Measurements from ENCODE around the gene RPS6KA5. TPM values are rescaled to one million over a fixed set of nuclear protein-coding genes. Genes with fewer than 3 reads are reported as not detected.
"Not testable (repeated sequence)": the region's sequence is repeated elsewhere in the genome, so short reads cannot be mapped to it uniquely, and the experiment has no call there.

RPS6KA5 gene
- total RNA-seq, 1 donor from 2014 or later, result 0.65 TPM

- Mint-ChIP-seq H3K27ac (ENCODE audit: unreplicated experiment) (no peak overlapping the region), H3K9me3 (ENCODE audit: low read depth) (no peaks in the 10 kb centered on the region), H3K27me3 (ENCODE audit: low read depth) (no peaks in the 10 kb centered on the region), H3K4me3 (ENCODE audit: unreplicated experiment) (no peak overlapping the region), H3K36me3 (ENCODE audit: low read depth) (no peaks in the 10 kb centered on the region), H3K4me1 (ENCODE audit: low read depth) (no peaks in the 10 kb centered on the region)
- no peak for DNase-seq (ENCODE audit: low spot score)
- TF ChIP-seq CTCF (IDR thresholded peaks at IDR 0.05), result no peak
Measured at GRCh38 chr14:90981636-90982035, 78.8 kb downstream of the RPS6KA5 start.

GRCh38 chr14:90980636-90981035 is 79.8 kb downstream of the RPS6KA5 start:
- not testable (repeated sequence) for H3K4me3 Mint-ChIP-seq (ENCODE audit: unreplicated experiment); DNase-seq (ENCODE audit: low spot score); H3K9me3 Mint-ChIP-seq (ENCODE audit: low read depth); H3K4me1 Mint-ChIP-seq (ENCODE audit: low read depth); H3K36me3 Mint-ChIP-seq (ENCODE audit: low read depth); H3K27me3 Mint-ChIP-seq (ENCODE audit: low read depth); H3K27ac Mint-ChIP-seq (ENCODE audit: unreplicated experiment)

- Mint-ChIP-seq H3K36me3 (ENCODE audit: low read depth) (no peaks in the 10 kb centered on the region), H3K27me3 (ENCODE audit: low read depth) (no peaks in the 10 kb centered on the region), H3K9me3 (ENCODE audit: low read depth) (no peaks in the 10 kb centered on the region), H3K4me1 (ENCODE audit: low read depth) (no peaks in the 10 kb centered on the region), H3K27ac (ENCODE audit: unreplicated experiment) (no peak overlapping the region), H3K4me3 (ENCODE audit: unreplicated experiment) (no peak overlapping the region)
- no peak for TF ChIP-seq CTCF (IDR thresholded peaks at IDR 0.05)
- no peak for DNase-seq (ENCODE audit: low spot score)
Measured at GRCh38 chr14:90979515-90979914, 80.9 kb downstream of the RPS6KA5 start.

DNA sequence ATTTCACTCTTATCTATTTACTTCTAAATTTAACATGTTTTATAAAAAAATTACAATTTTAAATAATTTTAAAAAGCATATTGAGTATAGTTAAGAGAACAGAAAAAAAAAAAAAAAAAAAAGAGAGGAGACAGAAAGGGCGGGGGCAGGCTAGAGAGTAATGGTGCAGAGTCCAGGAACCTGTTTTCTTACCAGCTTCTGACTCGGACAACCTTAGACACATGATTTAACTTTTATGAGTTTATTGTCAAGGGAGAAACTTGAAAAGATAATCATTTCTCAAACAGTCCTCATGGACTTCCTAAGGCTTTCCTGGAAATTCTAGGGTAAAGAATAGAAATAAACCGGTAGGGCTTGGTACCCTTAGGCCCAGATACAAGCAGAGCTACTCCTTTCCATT is 84.3 kb downstream of the RPS6KA5 start:
- H3K27me3 Mint-ChIP-seq (ENCODE audit: low read depth), result no peaks in the 10 kb centered on the region
- H3K36me3 Mint-ChIP-seq (ENCODE audit: low read depth), result no peaks in the 10 kb centered on the region
- H3K4me3 Mint-ChIP-seq (ENCODE audit: unreplicated experiment), result no peak overlapping the region
- no peak for DNase-seq (ENCODE audit: low spot score)
- TF ChIP-seq CTCF (IDR thresholded peaks at IDR 0.05), result no peak
- H3K4me1 Mint-ChIP-seq (ENCODE audit: low read depth), result no peaks in the 10 kb centered on the region
- H3K9me3 Mint-ChIP-seq (ENCODE audit: low read depth), result no peaks in the 10 kb centered on the region
- no peak overlapping the region for H3K27ac Mint-ChIP-seq (ENCODE audit: unreplicated experiment)

DNA sequence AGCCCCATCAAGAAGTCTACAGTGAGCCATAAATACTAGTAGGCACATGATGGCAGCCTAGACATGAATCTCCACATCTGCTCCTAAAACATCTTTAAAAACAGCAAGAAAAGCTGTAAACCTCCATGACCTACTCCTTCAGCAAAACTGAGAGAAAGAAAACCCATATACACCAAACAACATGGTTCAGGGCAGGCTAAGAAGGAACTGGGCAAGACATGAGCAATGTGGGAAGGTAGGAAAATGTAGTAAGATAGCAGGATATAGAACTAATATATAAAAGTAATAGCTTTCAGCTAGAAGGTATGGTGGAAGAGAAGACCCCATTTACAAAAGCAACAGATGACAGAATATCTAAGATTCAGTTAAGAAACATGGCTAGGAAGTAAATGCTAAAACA is 88.8 kb downstream of the RPS6KA5 start:
- Mint-ChIP-seq H3K36me3 (ENCODE audit: low read depth) (no peaks in the 10 kb centered on the region), H3K9me3 (ENCODE audit: low read depth) (peaks cover 8% of the 10 kb centered on the region), H3K4me3 (ENCODE audit: unreplicated experiment) (no peak overlapping the region), H3K4me1 (ENCODE audit: low read depth) (no peaks in the 10 kb centered on the region), H3K27me3 (ENCODE audit: low read depth) (peaks cover 2% of the 10 kb centered on the region), H3K27ac (ENCODE audit: unreplicated experiment) (no peak overlapping the region)
- no peak for DNase-seq (ENCODE audit: low spot score)
- no peak for TF ChIP-seq CTCF (IDR thresholded peaks at IDR 0.05)

DNA sequence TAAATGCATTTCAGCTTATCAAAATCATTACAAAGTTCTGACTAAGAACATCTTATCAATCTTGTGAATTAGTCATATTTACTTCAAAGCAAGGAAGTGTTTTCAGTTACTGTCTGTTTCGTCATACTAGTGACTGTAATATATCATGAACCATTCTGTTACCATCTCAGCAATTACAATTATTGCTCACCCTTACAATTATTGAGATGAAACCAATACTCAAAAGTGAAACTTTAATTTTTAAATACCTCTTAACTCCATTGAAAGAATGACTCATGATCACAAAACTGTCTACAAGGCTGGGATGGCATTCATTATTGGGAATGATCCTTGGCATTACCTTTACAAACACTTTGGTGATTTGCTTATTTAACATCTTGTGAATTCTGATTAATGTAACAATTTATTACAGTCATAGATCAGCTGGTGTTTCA is 90.3 kb downstream of the RPS6KA5 start:
- H3K36me3 Mint-ChIP-seq (ENCODE audit: low read depth), result no peaks in the 10 kb centered on the region
- no peak overlapping the region for H3K27ac Mint-ChIP-seq (ENCODE audit: unreplicated experiment)
- H3K9me3 Mint-ChIP-seq (ENCODE audit: low read depth), result peaks cover 8% of the 10 kb centered on the region
- no peak for TF ChIP-seq CTCF (IDR thresholded peaks at IDR 0.05)
- no peak overlapping the region for H3K4me3 Mint-ChIP-seq (ENCODE audit: unreplicated experiment)
- no peaks in the 10 kb centered on the region for H3K4me1 Mint-ChIP-seq (ENCODE audit: low read depth)
- DNase-seq (ENCODE audit: low spot score), result no peak
- H3K27me3 Mint-ChIP-seq (ENCODE audit: low read depth), result peaks cover 4% of the 10 kb centered on the region

Measured in chondrocyte (in vitro differentiated cells).